ENCODE results near the gene PGLYRP3. TPM values are rescaled to one million over a fixed set of nuclear protein-coding genes. Genes with fewer than 3 reads are reported as not detected.
A peak's percentile ranks its signal among the peaks of the same experiment; 100 is the strongest.

Gene PGLYRP3
- total and polyA plus RNA-seq, 2 of the 8 experiments (the other 6 are each of a cell fraction or from before 2014, with no cell fraction given) = not detected

- Histone ChIP-seq H4K5ac (ENCODE audit: insufficient read length, low read depth, low read length) (no peak overlapping the region), H3K79me1 (ENCODE audit: low read depth, low read length) (no peaks in the 10 kb centered on the region), H2BK12ac (ENCODE audit: low read depth, low read length) (no peak overlapping the region), H3K14ac (ENCODE audit: insufficient read length) (no peak overlapping the region), H2BK120ac (replicated peaks; ENCODE audit: low read depth, low read length) (no peak overlapping the region), H2BK5ac (ENCODE audit: low read depth, low read length) (no peak overlapping the region), H4K8ac (ENCODE audit: extremely low read depth, insufficient read depth, low read length) (no peak overlapping the region), H4K91ac (replicated peaks; ENCODE audit: insufficient read length, low read length) (no peak overlapping the region), H3K4ac (replicated peaks; ENCODE audit: insufficient read length, low read depth, low read length) (no peak overlapping the region), H2BK15ac (ENCODE audit: low read length) (no peak overlapping the region), H3K23me2 (ENCODE audit: low read depth, low read length) (no peaks in the 10 kb centered on the region), H3K9ac (replicated peaks in 1 of 4; ENCODE audit: extremely low read depth in 1 of 4, low read depth in 3 of 4, low read length in 3 of 4) (no peak overlapping the region), H3K4me2 (ENCODE audit: insufficient read depth in 1 of 2, low read depth in 2 of 2, low read length in 2 of 2) (no peak overlapping the region), H3K18ac (ENCODE audit: extremely low read depth, low read length) (no peak overlapping the region), H2BK20ac (ENCODE audit: low read length) (no peak overlapping the region), H2AFZ (ENCODE audit: low read length) (no peak overlapping the region), H3K79me2 (ENCODE audit: control insufficient read depth in 1 of 2, insufficient read depth in 2 of 2, low read length in 2 of 2) (no peaks in the 10 kb centered on the region), H3K9me3 (ENCODE audit: insufficient read depth in 2 of 2, low read depth in 1 of 2, low read length in 1 of 2) (no peaks in the 10 kb centered on the region), H3K4me3 (ENCODE audit: extremely low read depth in 1 of 4, insufficient read depth in 2 of 4, low read depth in 3 of 4, low read length in 4 of 4) (no peak overlapping the region), H3K27me3 (replicated peaks in 1 of 4; ENCODE audit: control insufficient read depth in 3 of 4, extremely low read depth in 1 of 4, insufficient read depth in 3 of 4, low read length in 3 of 4) (no peaks in the 10 kb centered on the region), H2AK5ac (ENCODE audit: low read depth, low read length) (no peak overlapping the region), H3K27ac (ENCODE audit: low read depth, low read length) (no peak overlapping the region), H3K4me1 (replicated peaks in 1 of 4; ENCODE audit: control insufficient read depth in 3 of 4, insufficient read depth in 4 of 4, low read length in 3 of 4) (no peaks in the 10 kb centered on the region; a peak in 1 of 7 replicates), H4K20me1 (replicated peaks in 1 of 2; ENCODE audit: control insufficient read depth in 1 of 2, insufficient read depth in 2 of 2, low read length in 2 of 2) (no peaks in the 10 kb centered on the region), H3K36me3 (ENCODE audit: control insufficient read depth in 2 of 4, insufficient read depth in 4 of 4, low read length in 3 of 4) (no peaks in the 10 kb centered on the region), H3K56ac (replicated peaks; ENCODE audit: insufficient read length, low read depth, low read length) (no peak overlapping the region), H3K23ac (ENCODE audit: insufficient read length) (no peak overlapping the region)
- TF ChIP-seq EP300 (IDR thresholded peaks at IDR 0.05; ENCODE audit: borderline replicate concordance in 1 of 2, low read depth in 2 of 2, low read length in 2 of 2) (no peak), RAD21 (IDR thresholded peaks at IDR 0.05 in 1 of 2, conservative IDR thresholded peaks at IDR 0.05 in 1 of 2; ENCODE audit: low read depth in 2 of 2, low read length in 2 of 2) (peak; percentile 90 to 92), SIX5 (IDR thresholded peaks at IDR 0.05; ENCODE audit: low read depth, low read length) (no peak), CTCF (IDR thresholded peaks at IDR 0.05; ENCODE audit: control extremely low read depth in 1 of 3, insufficient read depth in 1 of 3, low read depth in 1 of 3, low read length in 3 of 3) (peak; percentile 85 to 94 (median 93)), RFX5 (IDR thresholded peaks at IDR 0.05; ENCODE audit: borderline replicate concordance, low read depth, low read length) (no peak), CBX5 (IDR thresholded peaks at IDR 0.05; ENCODE audit: low read depth, low read length) (no peak), BACH1 (IDR thresholded peaks at IDR 0.05; ENCODE audit: low read length) (peak; percentile 8; the same call in 1 of the 2 replicates), ASH2L (IDR thresholded peaks at IDR 0.05; ENCODE audit: low read length) (no peak), CREB1 (IDR thresholded peaks at IDR 0.05) (peak; percentile 55; the same call in 1 of the 2 replicates)
- WGBS, 2 experiments (ENCODE audit: extremely low coverage in 1 of 2, insufficient coverage in 1 of 2, insufficient read length in 1 of 2, insufficient replicate concordance in 2 of 2, low coverage in 1 of 2, low lambda C conversion rate in 2 of 2, missing lambda C conversion rate in 1 of 2) = 52% methylated on average over 10 of the region's 10 CpGs; no CpG with 5 or more reads in 1 of the 2 experiments
- POLR2A ChIA-PET (ENCODE audit: partially characterized antibody) = interaction anchor here (0.6 to 1.0 kb wide), 3 partner anchors 67 to 306 kb away, joined by 3 to 4 read pairs (median 3); no protein-coding TSS in a partner anchor
- CTCF ChIA-PET (ENCODE audit: partially characterized antibody) = interaction anchor here (0.6 to 8.5 kb wide), 57 partner anchors 9 to 525 kb away, joined by 3 to 360 read pairs (median 4); partner anchors contain the start of genes PGLYRP3, S100A1, S100A13 and S100A4
- DNase-seq (ENCODE audit: low read depth in 1 of 2, low spot score in 2 of 2) (peak; percentile 49 to 67), FAIRE-seq (no peak)
Measured at GRCh38 chr1:153355445-153356071, 42.8 kb upstream of the PGLYRP3 start.

Data from H1 (cell line).